ENCODE results near the gene SEC63. TPM values are rescaled to one million over a fixed set of nuclear protein-coding genes. Genes with fewer than 3 reads are reported as not detected.
"Not testable (repeated sequence)": the region's sequence is repeated elsewhere in the genome, so short reads cannot be mapped to it uniquely, and the experiment has no call there.

The SEC63 gene
- total and polyA plus RNA-seq, 8 donors, result 10.3 to 162 (median 29.7) TPM

DNA sequence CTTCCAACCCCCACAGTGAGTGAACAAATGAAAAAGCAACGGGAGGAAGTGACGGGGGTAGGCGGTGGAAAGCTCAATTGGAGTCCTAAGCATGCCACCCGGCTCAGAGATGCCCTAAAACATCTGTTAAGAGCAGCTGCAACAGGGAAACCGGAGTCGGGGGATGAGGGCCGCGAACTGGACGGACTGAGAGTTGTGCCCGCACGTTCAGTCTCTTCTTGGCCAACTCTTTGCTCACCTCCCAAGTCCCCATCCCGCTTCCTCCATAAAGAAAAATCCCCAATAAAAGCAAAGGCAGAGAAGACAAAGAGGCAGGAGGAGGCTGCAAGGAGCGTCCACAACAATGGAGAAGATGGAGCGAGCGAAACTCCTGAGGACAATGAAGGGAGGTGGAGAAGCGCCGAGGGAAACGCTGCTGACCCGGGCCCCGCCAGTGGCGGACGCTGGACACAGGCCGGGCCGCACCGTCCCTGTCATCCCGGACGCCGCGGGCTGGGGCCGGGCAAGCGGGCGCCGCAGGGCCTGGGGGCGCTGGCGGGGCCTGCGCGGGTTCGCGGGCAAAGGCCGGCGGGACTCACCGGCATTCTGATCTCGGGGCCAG is 600 bp downstream of the SEC63 start:
- intact Hi-C loops (cut with DNase I; ENCODE audit: low total_unique reads), result no loop called here
- Histone ChIP-seq H3K27me3 (no peaks in the 10 kb centered on the region), H3K27ac (peak overlapping the region; percentile 79 to 96 (median 93)), H3K36me3 (no peaks in the 10 kb centered on the region), H3K4me3 (peak overlapping the region; percentile 78 to 97 (median 88)), H3K9me3 (no peaks in the 10 kb centered on the region), H3K4me1 (peaks cover 26 to 49% (median 35%) of the 10 kb centered on the region in 4 donors)
- TF ChIP-seq EP300 (IDR thresholded peaks at IDR 0.05) (no peak), POLR2A (IDR thresholded peaks at IDR 0.05) (no peak), POLR2AphosphoS5 (IDR thresholded peaks at IDR 0.05) (no peak)
- TF ChIP-seq, protein P1, sequence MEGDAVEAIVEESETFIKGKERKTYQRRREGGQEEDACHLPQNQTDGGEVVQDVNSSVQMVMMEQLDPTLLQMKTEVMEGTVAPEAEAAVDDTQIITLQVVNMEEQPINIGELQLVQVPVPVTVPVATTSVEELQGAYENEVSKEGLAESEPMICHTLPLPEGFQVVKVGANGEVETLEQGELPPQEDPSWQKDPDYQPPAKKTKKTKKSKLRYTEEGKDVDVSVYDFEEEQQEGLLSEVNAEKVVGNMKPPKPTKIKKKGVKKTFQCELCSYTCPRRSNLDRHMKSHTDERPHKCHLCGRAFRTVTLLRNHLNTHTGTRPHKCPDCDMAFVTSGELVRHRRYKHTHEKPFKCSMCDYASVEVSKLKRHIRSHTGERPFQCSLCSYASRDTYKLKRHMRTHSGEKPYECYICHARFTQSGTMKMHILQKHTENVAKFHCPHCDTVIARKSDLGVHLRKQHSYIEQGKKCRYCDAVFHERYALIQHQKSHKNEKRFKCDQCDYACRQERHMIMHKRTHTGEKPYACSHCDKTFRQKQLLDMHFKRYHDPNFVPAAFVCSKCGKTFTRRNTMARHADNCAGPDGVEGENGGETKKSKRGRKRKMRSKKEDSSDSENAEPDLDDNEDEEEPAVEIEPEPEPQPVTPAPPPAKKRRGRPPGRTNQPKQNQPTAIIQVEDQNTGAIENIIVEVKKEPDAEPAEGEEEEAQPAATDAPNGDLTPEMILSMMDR (IDR thresholded peaks at IDR 0.05), result no peak
- DNase-seq, result peak; percentile 46 to 88
- WGBS, 5 donors, result 0 to 1% (median 0%) methylated on average over 39 to 43 of the region's 43 CpGs

DNA sequence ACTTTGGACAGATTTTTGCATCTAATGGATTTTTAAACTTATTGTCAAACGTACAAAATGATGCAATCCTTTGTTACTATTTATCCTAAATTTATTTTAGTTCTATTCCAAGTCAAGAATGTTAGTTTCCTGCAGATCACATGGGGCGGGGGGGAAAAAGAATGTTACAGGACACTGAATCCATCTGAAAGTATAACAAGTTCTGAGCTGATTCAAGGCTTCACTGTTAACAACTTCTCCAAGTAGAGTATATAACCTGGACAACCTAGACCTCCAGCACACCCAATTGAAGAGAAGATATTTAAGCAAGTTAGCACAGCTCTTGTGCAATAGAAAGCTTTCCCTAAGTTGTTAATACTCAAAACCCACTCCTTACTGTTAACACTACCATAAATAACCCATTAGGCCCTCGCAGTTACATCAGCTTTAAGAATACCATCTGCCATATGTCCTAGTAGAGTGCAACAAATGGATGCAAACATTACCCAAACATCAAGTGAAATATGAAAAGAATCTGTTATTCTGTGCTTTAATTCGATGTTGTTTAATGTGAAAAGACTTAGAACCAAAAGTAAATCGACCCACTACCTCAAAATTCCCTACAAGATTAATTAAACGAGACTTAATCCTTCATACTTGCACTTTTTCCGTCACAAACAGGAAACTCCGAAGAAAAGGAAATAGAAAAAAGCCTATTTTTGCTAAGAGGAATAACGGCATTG is 1.3 kb downstream of the SEC63 start:
- Histone ChIP-seq H3K9me3 (no peaks in the 10 kb centered on the region), H3K27me3 (no peaks in the 10 kb centered on the region), H3K4me3 (peak overlapping the region; percentile 78 to 97 (median 88)), H3K4me1 (peaks cover 29 to 55% (median 40%) of the 10 kb centered on the region in 4 donors), H3K36me3 (no peaks in the 10 kb centered on the region), H3K27ac (peak overlapping the region; percentile 79 to 96 (median 93))
- intact Hi-C loops (cut with DNase I; ENCODE audit: low total_unique reads), result no loop called here
- 0 to 5% (median 2%) methylated on average over 9 of the region's 9 CpGs for whole genome bisulfite sequencing, 5 donors
- peak in 1 of 2 donors; percentile 55 for DNase-seq
- TF ChIP-seq POLR2AphosphoS5 (IDR thresholded peaks at IDR 0.05) (no peak), EP300 (IDR thresholded peaks at IDR 0.05) (no peak), POLR2A (IDR thresholded peaks at IDR 0.05) (no peak)
- TF ChIP-seq, protein P1 (IDR thresholded peaks at IDR 0.05), result no peak

DNA sequence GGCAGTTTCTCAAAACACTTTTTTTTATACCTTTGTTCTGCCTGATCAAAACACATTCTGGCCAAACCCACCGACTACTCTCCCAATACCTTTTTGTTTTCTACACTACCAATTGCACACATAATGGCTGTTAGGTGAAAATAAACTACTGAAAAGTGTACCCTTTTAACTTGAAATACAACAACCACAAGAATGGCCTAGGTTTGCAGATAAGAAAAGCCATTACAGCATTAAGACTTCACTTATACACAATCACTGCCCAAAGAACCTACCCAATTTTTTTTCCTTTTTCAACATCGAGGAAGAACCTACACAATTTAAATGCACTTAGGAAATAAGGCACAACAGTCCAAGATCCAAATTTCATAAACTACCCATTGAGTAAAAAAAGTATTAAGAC is 1.8 kb downstream of the SEC63 start:
- WGBS, 5 donors, result 11 to 35% (median 25%) methylated on average over 2 of the region's 2 CpGs
- Histone ChIP-seq H3K36me3 (no peaks in the 10 kb centered on the region), H3K9me3 (no peaks in the 10 kb centered on the region), H3K27ac (peak overlapping the region in 3 of 5 donors; percentile 84 to 94 (median 93)), H3K4me3 (peak overlapping the region; percentile 78 to 97 (median 88)), H3K4me1 (peaks cover 32 to 60% (median 44%) of the 10 kb centered on the region in 4 donors), H3K27me3 (no peaks in the 10 kb centered on the region)
- DNase-seq, result no peak
- TF ChIP-seq POLR2A (IDR thresholded peaks at IDR 0.05) (no peak), POLR2AphosphoS5 (IDR thresholded peaks at IDR 0.05) (no peak), EP300 (IDR thresholded peaks at IDR 0.05) (no peak)
- TF ChIP-seq, protein P1 (IDR thresholded peaks at IDR 0.05), result no peak
- intact Hi-C loops (cut with DNase I; ENCODE audit: low total_unique reads), result no loop called here

DNA sequence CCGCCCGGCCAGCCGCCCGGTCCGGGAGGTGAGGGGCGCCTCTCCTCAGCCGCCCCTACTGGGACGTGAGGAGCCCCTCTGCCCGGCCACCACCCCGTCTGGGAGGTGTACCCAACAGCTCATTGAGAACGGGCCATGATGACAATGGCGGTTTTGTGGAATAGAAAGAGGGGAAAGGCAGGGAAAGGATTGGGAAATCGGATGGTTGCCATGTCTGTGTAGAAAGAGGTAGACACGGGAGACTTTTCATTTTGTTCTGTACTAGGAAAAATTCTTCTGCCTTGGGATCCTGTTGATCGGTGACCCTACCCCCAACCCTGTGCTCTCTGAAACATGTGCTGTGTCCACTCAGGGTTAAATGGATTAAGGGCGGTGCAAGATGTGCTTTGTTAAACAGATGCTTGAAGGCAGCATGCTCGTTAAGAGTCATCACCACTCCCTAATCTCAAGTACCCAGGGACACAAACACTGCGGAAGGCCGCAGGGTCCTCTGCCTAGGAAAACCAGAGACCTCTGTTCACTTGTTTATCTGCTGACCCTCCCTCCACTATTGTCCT is 4.1 kb downstream of the SEC63 start:
- DNase-seq; H3K4me3 ChIP-seq; intact Hi-C loops (cut with DNase I; ENCODE audit: low total_unique reads); H3K9me3 ChIP-seq; H3K27me3 ChIP-seq; H3K36me3 ChIP-seq; H3K27ac ChIP-seq: not testable (repeated sequence)
- 90 to 93% (median 91%) methylated on average over 14 to 19 of the region's 19 CpGs for WGBS, 5 donors
- H3K4me1 ChIP-seq, result peaks cover 37 to 81% (median 62%) of the 10 kb centered on the region in 4 donors

Measured in stomach (tissue), 9 donors.